Right ventricle myocardium inferior (tissue), 1 donor: Measurements from ENCODE around the gene RIMKLA. TPM values are rescaled to one million over a fixed set of nuclear protein-coding genes. Genes with fewer than 3 reads are reported as not detected.

Experiments
- ATAC-seq: fragments of 200-7000 bp; cut with Tn5 transposase; one replicate; pipeline ENCODE4 v1.9.1; 2020; ENCODE audit warnings: mild to moderate bottlenecking, moderate library complexity
- DNase-seq: peaks from one replicate; pipeline ENCODE4 v3.0.0; 2021; ENCODE audit errors: missing footprints
- intact Hi-C: fragments of 100-400 bp; cut with DNase I; formaldehyde crosslinking; loops from one replicate; pipeline ENCODE4 v1.11.0; 2022
- long read RNA-seq: library from polyadenylated mRNA; unstranded; transcript quantifications from one replicate; pipeline ENCODE4 v2.0.0, GENCODE V29; 2021
- total RNA-seq: library from RNA; stranded (reverse); fragmentation: NEBNext Ultra II Directional; extraction: Animal tissue kit (Norgen Biotek cat#: 25700); gene quantifications from one replicate; pipeline ENCODE4 v1.2.1, GENCODE V29; 2021
- donor health status: DM: no; HTN: yes; CAD: no; lungs with severe emphysema.

RIMKLA gene, protein sequence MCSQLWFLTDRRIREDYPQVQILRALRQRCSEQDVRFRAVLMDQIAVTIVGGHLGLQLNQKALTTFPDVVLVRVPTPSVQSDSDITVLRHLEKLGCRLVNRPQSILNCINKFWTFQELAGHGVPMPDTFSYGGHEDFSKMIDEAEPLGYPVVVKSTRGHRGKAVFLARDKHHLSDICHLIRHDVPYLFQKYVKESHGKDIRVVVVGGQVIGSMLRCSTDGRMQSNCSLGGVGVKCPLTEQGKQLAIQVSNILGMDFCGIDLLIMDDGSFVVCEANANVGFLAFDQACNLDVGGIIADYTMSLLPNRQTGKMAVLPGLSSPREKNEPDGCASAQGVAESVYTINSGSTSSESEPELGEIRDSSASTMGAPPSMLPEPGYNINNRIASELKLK
- total RNA-seq: 7.5 TPM
- long read RNA-seq, full-length matches to known transcripts: 6 of 12 reads
- long read RNA-seq, partial matches to known transcripts: 0 of 12 reads
- long read RNA-seq, other reads (novel, unspliced or antisense): 6 of 12 reads

DNA sequence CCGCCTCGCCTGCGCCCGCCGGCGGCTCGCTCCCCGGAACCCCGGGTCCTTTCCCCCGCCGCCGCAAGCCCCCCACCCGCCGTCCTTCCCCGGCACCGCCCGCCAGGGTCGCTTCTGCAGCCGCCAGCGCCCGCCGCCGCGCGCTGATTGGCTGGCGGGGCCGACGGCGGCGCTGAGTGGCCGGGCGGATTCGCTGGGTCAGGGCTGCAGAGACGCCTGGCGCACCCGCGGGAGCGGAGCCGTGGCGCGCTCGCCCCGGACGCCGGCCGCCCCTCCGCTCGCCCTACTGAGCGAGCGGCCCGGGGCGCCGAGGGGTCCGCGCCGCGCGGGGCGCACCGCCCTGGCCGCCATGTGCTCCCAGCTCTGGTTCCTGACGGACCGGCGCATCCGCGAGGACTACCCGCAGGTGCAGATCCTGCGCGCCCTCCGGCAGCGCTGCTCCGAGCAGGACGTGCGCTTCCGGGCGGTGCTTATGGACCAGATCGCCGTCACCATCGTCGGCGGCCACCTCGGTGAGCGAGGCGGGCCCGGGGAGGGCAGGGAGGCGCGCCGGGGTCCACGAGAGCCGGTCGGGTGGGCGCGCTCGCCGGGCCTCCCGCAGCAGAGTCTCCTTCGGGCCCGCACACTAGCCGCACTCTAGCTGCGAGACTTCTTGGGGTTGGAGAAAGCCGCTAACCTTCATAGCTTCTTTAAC lies at the start of gene RIMKLA:
Gene RIMKLA (plus strand): TSS at position 207 of the 694 bp plus-strand sequence. CDS start 143 bp downstream, at position 350.
- intact Hi-C loops: no loop called here
- peak; percentile 94 for ATAC-seq
- no peak for DNase-seq

GRCh38 chr1:42332877-42333276 lies 47.7 kb upstream of the RIMKLA start:
- no peak for ATAC-seq
- no peak for DNase-seq
- intact Hi-C loops: no loop called here

DNA sequence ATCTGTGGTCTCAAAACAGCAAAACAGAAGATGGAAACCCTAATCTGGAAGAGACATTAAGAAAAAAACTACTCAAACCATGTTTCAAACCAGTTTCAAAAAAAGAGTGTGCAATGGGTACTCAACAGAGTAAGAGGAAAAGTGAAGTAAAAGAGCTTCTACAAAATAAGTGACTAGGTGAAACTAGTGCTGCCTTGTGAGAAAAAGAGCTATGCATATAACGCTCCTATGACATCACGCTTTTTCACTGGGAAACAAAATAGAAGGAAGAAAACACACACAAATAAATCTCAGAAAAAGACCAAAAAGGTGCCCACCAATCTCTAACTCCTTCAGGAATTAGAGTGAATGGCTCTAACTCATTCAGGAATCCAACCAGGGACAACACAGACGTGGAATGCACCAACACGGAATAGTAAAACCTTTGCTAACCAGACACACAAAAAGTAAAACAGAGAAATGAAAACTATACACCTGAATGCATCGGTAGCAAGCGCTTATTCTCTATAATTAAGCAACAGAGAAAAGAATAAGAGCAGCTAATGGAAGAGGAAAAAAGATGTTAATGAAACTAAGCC lies 46.8 kb upstream of the RIMKLA start:
- intact Hi-C loops: no loop called here
- no peak for DNase-seq
- no peak for ATAC-seq

- intact Hi-C loops: loop anchor here (5.0 kb wide), 2 partner anchors 123 to 162 kb away; partner anchors contain the start of genes PPCS and ZMYND12
- peak; percentile 73 for DNase-seq
- peak; percentile 78 for ATAC-seq
Measured at GRCh38 chr1:42334240-42335049, 46.1 kb upstream of the RIMKLA start.

DNA sequence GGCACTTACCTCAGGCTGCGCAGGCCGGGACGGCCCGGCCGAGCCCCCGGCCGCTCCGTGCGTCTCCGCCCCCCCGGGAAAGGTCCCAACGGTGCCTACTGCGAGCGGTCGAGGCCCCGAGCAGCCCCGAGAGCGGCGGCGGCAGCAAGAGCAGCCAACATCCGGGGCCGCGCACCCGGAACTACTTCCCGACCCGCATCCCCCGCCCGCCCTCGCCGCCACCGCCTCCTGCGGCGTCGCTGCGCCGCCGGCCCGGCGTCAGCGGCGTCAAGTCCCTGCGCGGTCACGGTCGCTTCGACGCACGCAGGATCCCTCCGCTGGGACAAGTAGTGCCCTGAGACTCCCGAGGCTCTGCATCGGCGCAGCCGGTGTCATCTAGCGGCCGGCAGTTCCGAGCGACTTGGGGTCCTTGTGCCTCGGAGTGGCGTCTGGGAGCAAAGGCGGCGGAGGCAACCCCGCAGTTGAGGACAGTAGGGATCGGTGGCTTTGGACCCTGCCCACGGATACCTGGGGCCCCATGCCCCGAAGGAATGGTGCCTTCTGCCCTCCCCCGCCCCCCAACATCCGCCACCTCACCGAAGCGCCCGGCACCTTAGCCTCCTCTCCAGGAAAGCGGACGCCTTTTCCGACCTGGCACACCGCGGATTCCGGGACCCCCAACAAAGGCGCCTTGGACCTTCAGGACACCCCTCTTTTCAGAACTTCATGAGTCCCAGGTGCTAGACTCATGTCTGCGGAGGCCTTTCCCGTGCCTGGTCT lies 45.4 kb upstream of the RIMKLA start, which contains the start of gene FOXJ3:
Gene FOXJ3 (minus strand): TSS at position 186 of the 759 bp plus-strand sequence. CDS start 24,142 bp downstream, outside the sequence.
- intact Hi-C loops: loop anchor here (5.0 kb wide), 2 partner anchors 122 to 163 kb away; partner anchors contain the start of genes PPCS and ZMYND12
- DNase-seq (peak; percentile 95), ATAC-seq (peak; percentile 94)

- intact Hi-C loops: loop anchor here (5.0 kb wide), 2 partner anchors 121 to 164 kb away; partner anchors contain the start of genes PPCS and ZMYND12
- ATAC-seq: no peak
Measured at GRCh38 chr1:42335809-42336518, 44.6 kb upstream of the RIMKLA start.

DNA sequence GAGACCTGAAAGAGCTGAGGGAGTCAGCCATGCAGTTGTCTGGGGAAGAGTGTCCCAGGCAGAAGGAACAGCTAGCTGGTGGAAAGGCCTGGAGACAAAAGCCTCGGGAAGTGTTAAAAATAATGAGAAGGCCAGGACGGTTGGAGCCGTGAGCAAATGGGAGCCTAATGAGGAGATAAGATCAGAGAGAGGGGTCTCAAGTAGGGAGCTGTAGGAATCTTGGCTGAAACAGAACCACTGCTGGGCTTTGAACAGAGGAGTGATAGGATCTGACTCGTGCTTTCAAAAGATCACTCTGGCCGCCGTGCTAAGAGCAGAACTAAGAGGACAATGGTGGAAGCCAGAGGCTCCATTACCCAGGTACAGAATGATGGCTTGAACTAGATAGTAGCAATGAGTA lies 43.6 kb upstream of the RIMKLA start:
- no peak for ATAC-seq
- intact Hi-C loops: loop anchor here (5.0 kb wide), 2 partner anchors 120 to 165 kb away; partner anchors contain the start of genes PPCS and ZMYND12
- no peak for DNase-seq

More at GRCh38 chr1:42335809-42336518, 44.6 kb upstream of the RIMKLA start:
- DNase-seq: no peak

DNA sequence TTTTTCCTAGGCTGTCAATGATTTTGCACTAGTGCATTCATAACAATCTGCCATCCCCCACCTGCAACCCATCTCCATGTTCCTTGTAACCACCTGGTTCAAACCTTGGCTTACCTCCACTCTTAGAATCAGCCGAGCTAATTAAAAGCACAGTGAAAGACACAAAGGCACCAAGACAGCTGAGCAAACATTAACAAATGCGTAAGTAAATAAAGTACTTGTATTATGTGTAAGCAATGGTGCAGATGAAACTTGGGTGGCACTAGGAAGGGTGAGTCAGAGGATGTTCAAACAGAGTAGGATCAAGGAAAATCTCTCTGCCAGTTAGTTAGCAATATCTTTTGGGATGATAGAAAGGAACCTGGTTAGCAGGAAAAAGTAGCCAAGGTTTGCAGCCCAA lies 40.5 kb upstream of the RIMKLA start:
- no peak for ATAC-seq
- intact Hi-C loops: no loop called here
- DNase-seq: no peak

DNA sequence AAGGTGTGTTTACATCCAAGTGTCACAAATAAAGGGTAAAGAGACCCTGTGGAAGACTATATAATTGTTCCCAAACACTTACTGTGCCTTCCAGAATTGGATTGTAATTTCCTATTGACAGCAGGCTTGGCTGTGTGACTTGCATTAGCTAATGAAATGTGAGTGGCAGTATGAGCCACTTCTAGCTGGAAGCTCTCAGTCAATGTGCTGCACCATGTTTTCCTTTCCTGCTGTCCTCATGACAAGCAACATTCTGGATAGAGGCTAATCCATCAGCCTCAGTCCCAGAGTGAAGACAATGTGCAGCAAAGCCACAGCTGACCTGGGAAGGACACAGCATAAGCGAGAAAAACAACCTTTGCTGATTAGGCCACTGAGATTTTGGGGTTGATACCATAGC lies 39.7 kb upstream of the RIMKLA start:
- DNase-seq (no peak), ATAC-seq (no peak)
- intact Hi-C loops: no loop called here

DNA sequence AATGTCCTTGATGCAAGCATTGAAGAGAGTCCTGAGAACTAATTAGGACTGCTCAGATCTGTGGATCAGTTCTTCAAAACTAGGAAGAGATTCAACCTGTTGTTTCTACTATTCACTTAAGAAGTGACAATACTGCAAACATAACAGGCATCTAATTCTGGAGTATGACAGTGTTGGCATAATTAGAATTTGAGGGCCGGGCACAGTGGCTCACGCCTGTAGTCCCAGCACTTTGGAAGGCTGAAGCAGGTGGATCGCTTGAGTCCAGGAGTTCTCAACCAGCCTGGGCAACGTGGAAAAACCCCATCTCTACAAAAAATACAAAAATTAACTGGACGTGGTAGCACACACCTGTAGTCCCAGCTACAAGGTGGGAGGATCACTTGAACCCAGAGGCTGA lies 37.5 kb upstream of the RIMKLA start:
- intact Hi-C loops: no loop called here
- ATAC-seq: no peak
- no peak for DNase-seq

DNA sequence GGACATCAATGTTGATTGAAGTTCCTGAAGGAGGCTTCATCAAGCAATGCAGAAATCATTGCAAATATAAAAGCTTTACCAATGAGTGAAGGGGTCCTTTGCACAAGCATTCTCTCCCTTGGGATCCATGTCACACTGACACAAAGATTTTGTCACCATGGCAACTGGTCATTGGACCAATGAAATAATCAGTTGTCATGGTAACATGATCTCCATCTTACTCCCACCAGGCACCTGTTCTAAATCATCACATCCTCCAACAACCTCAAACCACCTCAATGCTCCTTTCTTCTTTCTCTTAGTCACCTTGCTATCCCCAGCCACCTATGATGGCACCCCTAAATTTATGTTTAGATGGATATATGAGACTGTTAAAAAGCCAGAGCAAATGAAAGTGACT lies 32.1 kb upstream of the RIMKLA start:
- ATAC-seq (no peak), DNase-seq (no peak)
- intact Hi-C loops: no loop called here

DNA sequence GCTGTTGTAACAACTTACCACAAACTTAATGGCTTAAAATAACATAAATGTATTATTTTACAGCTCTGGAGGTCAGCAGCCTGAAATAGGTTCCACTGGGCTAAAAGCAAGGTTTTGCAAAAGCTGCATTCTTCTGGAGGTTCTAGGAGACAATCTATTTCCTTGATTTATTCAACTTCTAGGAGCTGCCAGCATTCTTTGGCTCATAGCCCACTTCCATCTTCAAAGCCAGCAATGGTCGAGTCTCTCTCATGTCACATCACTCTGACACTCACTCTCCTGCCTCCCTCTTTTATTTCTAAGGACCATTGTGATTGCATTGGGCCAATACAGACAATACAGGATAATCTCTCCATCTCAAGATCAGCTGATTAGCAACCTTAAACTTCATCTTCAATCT lies 30.5 kb upstream of the RIMKLA start:
- intact Hi-C loops: no loop called here
- no peak for ATAC-seq
- DNase-seq: no peak

- ATAC-seq: no peak
Measured at GRCh38 chr1:42358791-42359190, 21.8 kb upstream of the RIMKLA start.

GRCh38 chr1:42359466-42359865 lies 21.1 kb upstream of the RIMKLA start:
- no peak for ATAC-seq
- DNase-seq: no peak
- intact Hi-C loops: no loop called here

More at GRCh38 chr1:42358791-42359190, 21.8 kb upstream of the RIMKLA start:
- DNase-seq: no peak
- intact Hi-C loops: no loop called here

GRCh38 chr1:42364089-42364488 lies 16.5 kb upstream of the RIMKLA start:
- no peak for DNase-seq

GRCh38 chr1:42364542-42364941 lies 16.1 kb upstream of the RIMKLA start:
- ATAC-seq (no peak), DNase-seq (no peak)
- intact Hi-C loops: no loop called here

More at GRCh38 chr1:42364089-42364488, 16.5 kb upstream of the RIMKLA start:
- intact Hi-C loops: no loop called here
- no peak for ATAC-seq

DNA sequence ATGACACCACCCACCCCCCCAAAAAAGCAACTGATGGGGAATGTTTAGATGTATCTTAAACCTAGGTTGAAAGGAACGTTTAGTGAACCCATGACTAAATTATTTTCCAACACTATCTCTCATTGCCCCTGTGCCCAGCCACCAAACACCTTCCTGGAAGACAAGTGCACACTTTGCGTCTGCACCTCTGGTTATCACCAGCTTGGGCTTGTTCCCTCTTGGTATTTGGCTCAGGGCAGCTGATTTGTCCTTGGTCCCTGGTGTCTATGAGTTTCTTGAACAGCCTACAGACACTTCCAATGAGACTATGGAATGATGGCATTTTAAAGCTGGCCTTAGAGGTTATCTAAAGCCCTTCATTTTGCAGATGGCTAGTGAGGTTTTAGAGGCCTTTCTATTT lies 15.5 kb upstream of the RIMKLA start:
- ATAC-seq: no peak
- no peak for DNase-seq

More for the DNA sequence above, 15.5 kb upstream of the RIMKLA start:
- intact Hi-C loops: no loop called here
